HTR-8/SVneo (cell line): Measurements from ENCODE around the gene ATAD3B.
A peak's percentile ranks its signal among the peaks of the same experiment; 100 is the strongest.

ENCODE experiments used
- DNase-seq: peaks from one replicate; pipeline ENCODE4 v3.0.0; 2011; ENCODE audit warnings: low spot score, mixed read lengths; ENCODE audit not compliant: insufficient read length
- FAIRE-seq: peaks from 2 replicates; lab custom pipeline; 2011; peaks lifted over from hg19 to GRCh38; lab: Jason Lieb, UNC

Gene ATAD3B

GRCh38 chr1:1539310-1540089, 67.9 kb downstream of the ATAD3B start:
- FAIRE-seq (peak; percentile 69), DNase-seq (peak; percentile 19)

DNA sequence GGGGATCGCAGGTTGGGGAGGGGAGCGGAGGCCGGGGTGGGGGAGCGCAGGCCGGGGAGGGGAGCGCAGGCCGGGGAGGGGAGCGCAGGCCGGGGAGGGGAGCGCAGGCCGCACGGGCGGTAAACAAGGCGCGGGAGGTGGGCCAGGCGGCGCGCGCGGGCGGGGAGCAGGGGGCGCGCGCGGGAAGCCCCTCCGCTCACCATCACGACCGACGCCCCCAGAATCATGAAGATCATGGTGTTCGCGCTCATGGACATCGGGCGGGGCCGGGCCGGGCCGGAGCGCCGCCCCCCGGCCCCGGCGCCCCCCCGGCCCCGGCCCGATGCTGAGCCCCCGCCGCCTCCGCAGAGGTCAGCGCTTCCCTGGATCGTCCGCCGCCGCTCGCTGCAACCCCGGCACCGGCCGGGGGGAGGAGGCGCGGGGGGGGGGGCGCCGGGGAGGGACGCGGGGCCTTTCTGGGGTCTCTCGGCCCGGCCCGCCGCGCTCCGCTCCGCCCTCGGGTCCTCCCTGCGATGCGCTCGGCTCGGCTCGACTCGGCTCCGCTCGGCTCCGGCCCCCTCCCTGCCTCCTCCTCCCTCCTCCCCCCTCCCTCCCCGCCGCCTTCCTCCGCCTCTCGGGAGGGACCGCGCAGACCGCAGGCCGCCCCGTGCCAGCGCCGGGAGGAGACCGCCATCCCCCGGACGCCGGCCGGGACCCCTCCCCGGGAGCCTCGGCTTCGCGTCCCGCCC, 68.7 kb downstream of the ATAD3B start, which contains the start of gene TMEM240:
TSS of gene TMEM240 (minus strand) at position 535 of the 728 bp plus-strand sequence. CDS start at position 257, 278 bp downstream.
- peak; percentile 4 for FAIRE-seq

DNA sequence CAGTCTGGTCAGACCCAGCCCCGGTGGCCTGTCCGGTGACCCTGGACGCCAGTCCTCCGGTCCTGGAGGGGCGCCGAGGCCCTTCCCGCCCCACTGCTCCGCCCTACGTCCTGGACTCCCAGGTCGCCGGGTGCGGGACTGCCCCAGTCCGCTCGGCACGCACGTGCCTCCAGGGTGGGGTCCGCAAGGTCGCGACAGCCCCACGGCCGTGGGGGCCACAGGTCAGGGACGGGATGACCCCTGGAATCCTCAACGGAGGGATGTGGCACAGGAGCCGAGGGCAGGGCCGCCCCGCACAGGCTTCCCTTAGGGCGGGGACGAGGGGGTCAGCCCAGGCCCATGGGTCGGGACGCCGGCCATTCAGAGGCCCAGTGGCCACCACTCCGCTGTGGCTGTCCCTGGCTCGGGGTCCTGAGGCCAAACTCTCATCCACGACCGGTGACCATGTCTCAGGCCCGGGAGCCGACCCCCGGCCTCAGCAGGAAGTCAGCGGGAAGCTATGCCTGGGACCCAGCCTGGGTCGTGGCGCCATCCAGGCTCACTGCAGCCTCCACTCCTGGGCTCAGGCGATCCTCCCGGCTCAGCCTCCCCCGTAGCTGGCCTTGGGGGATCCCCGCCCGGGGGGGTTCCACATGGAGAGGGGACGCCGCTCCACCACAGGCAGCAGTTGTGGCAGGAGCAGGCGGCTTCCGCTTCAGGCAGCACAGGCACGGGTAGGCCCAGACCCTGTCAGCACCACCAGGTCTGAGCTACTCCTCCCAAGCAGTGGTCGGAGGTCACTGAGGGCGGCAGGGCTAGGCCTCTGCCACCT, 69.5 kb downstream of the ATAD3B start:
- FAIRE-seq: no peak
- no peak for DNase-seq

More for the DNA sequence above, 68.7 kb downstream of the ATAD3B start, which contains the start of gene TMEM240:
- DNase-seq: peak; percentile 72

DNA sequence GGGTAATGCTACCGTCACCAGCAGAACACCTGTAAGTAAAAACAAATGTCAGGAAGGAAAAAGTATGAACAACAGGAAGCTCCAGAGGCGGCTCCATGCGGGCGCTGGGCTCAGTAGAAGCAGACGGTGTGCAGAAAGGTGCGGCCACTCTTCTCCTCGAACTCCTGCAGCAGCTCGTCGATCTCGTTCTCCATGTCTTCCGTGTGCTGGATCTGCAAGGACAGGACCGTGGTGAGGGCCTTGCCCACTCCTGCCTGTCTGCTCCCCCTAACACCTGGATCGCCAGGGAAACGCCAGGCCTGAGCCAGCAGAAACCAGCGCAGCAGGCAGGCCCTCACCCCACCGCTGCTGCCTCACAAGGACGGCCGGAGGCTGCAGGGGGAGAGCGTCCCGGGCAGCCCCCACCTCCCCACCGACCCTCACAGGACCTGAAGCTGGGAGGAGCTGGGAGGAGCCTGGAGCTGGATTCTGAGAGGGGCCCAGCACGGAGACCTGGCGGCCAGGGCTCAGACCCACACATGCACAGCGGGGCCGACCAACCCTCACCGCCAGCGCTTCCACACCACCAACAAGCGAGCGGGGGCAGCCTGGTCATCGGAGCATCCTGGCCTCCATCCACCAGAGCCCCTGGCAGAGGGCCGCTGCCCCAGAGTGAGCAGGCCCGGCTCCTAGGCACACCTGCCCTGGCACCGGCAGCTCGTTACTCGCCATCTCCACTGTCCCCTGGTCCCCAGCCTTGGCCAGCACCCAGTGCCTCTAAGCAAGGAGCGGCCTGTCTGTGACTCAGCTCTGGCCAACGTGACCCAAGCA, 70.6 kb downstream of the ATAD3B start:
- FAIRE-seq: no peak
- no peak for DNase-seq

- FAIRE-seq (no peak), DNase-seq (no peak)
These were observed 71.5 kb downstream of the ATAD3B start for GRCh38 chr1:1542766-1543705.

DNA sequence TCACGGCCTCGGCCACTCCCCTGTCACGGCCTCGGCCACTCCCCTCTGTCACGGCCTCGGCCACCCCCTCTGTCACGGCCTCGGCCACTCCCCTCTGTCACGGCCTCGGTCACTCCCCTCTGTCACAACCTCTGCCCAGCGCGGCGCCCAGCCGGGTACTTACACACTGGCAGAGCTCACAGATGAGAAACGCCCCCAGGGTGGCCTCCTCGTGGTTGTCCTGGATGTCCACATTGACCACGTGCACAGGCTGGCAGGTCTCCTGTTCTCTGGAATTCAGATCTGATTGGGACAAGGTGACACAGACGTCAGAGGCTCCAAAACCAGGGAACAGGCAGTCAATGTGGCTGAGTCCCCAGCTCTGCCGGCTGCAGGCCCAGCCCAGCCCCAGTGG, 72.1 kb downstream of the ATAD3B start:
- no peak for DNase-seq

DNA sequence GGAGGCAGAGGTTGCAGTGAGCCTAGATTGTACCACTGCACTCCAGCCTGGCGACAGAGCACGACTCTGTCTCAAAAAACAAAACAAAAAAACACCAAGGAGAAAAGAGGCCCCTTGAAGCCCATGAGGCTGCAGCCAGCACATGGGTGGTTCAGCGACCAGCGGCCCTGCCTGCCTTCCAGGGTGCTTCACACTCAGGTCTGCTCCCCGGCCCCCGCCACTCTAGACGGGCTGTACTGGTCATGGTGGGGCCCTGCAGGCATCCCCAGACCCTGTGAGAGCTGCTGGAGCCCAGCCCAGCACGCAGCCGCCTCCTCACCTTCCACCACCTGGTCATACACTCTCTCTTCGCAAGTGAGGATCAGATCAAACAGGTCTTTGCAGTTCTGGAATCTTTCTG, 73.0 kb downstream of the ATAD3B start:
- DNase-seq: no peak
- FAIRE-seq: no peak

More for the DNA sequence above, 72.1 kb downstream of the ATAD3B start:
- no peak for FAIRE-seq
